H1 (cell line): ENCODE results near the gene SHTN1. TPM values are rescaled to one million over a fixed set of nuclear protein-coding genes. Genes with fewer than 3 reads are reported as not detected.
A peak's percentile ranks its signal among the peaks of the same experiment; 100 is the strongest.

Experiments
- CTCF ChIA-PET: fragments of 300-600 bp; sonication (Branson Sonifier 250); formaldehyde crosslinking; loops from one replicate; lab custom pipeline; 2021; ENCODE audit not compliant: partially characterized antibody; lab: Charles Lee
- POLR2A ChIA-PET: fragments of 300-600 bp; sonication (Branson Sonifier 250); formaldehyde crosslinking; loops from one replicate; lab custom pipeline; 2021; ENCODE audit warnings: inconsistent platforms; ENCODE audit not compliant: partially characterized antibody; lab: Charles Lee
- DNase-seq, 2 experiments: peaks; one replicate each; pipeline versions ENCODE4 v3.0.0 to v3.0.0-alpha.2; 2010 to 2022; ENCODE audit warnings: low spot score in 2 of 2, low read depth in 1 of 2, mixed read lengths in 1 of 2
- FAIRE-seq: peaks from 2 replicates; lab custom pipeline; 2011; peaks lifted over from hg19 to GRCh38; lab: Jason Lieb, UNC
- H2AFZ ChIP-seq: 2 replicates; pipeline ENCODE4 v1.8.1; 2012; ENCODE audit warnings: low read length, inconsistent platforms
- H2AK5ac ChIP-seq: 2 replicates; pipeline ENCODE4 v1.6.1; 2013; ENCODE audit warnings: low read depth, low read length
- H2BK120ac ChIP-seq: replicated peaks from 2 replicates; pipeline ENCODE3; 2013; ENCODE audit warnings: low read depth, low read length, inconsistent platforms
- H2BK12ac ChIP-seq: 2 replicates; pipeline ENCODE4 v1.6.1; 2013; ENCODE audit warnings: low read depth, low read length
- H2BK15ac ChIP-seq: 2 replicates; pipeline ENCODE4 v1.6.1; 2013; ENCODE audit warnings: low read length
- H2BK20ac ChIP-seq: 2 replicates; pipeline ENCODE4 v1.6.1; 2013; ENCODE audit warnings: low read length
- H2BK5ac ChIP-seq: 2 replicates; pipeline ENCODE4 v1.6.1; 2013; ENCODE audit warnings: low read depth, low read length
- H3K14ac ChIP-seq: 2 replicates; pipeline ENCODE4 v1.6.1; 2013; ENCODE audit warnings: inconsistent platforms; ENCODE audit not compliant: insufficient read length
- H3K18ac ChIP-seq: 2 replicates; pipeline ENCODE4 v1.6.1; 2013; ENCODE audit warnings: low read length; ENCODE audit errors: extremely low read depth
- H3K23ac ChIP-seq: 2 replicates; pipeline ENCODE4 v1.6.1; 2013; ENCODE audit warnings: inconsistent platforms; ENCODE audit not compliant: insufficient read length
- H3K23me2 ChIP-seq: 2 replicates; pipeline ENCODE4 v1.6.1; 2013; ENCODE audit warnings: low read depth, low read length
- H3K27ac ChIP-seq: 2 replicates; pipeline ENCODE4 v1.6.1; 2011; ENCODE audit warnings: low read depth, low read length, inconsistent platforms
- H3K27me3 ChIP-seq, 4 experiments: replicated peaks in 1 of 4; 1 replicate in 1 of 4; 2 replicates in 3 of 4; pipeline versions ENCODE4 v1.6.1 to v1.8.1; 2011 to 2013; ENCODE audit warnings: low read length in 3 of 4, mild to moderate bottlenecking in 3 of 4, inconsistent platforms in 2 of 4, mixed read lengths in 2 of 4, moderate library complexity in 1 of 4; ENCODE audit not compliant: control insufficient read depth in 3 of 4, insufficient read depth in 3 of 4; ENCODE audit errors: extremely low read depth in 1 of 4
- H3K36me3 ChIP-seq, 4 experiments: 2 replicates each; pipeline versions ENCODE4 v1.6.1 to v1.8.1; 2011 to 2013; ENCODE audit warnings: mild to moderate bottlenecking in 4 of 4, low read length in 3 of 4, moderate library complexity in 2 of 4, control low read depth in 1 of 4, inconsistent platforms in 1 of 4; ENCODE audit not compliant: insufficient read depth in 4 of 4, control insufficient read depth in 2 of 4
- H3K4ac ChIP-seq: replicated peaks from 2 replicates; pipeline ENCODE3; 2013; ENCODE audit warnings: low read length, low read depth, mixed read lengths, inconsistent platforms; ENCODE audit not compliant: insufficient read length
- H3K4me1 ChIP-seq, 4 experiments: replicated peaks in 1 of 4; 1 replicate in 1 of 4; 2 replicates in 3 of 4; pipeline versions ENCODE4 v1.6.1 to v1.8.1; 2011 to 2013; ENCODE audit warnings: low read length in 3 of 4, inconsistent platforms in 2 of 4, mixed read lengths in 1 of 4; ENCODE audit not compliant: insufficient read depth in 4 of 4, control insufficient read depth in 3 of 4
- H3K4me2 ChIP-seq, 2 experiments: 2 replicates each; pipeline versions ENCODE4 v1.6.1 to v1.8.1; 2011 to 2013; ENCODE audit warnings: low read depth in 2 of 2, low read length in 2 of 2, control low read depth in 1 of 2, inconsistent platforms in 1 of 2, mild to moderate bottlenecking in 1 of 2; ENCODE audit not compliant: insufficient read depth in 1 of 2
- H3K4me3 ChIP-seq, 4 experiments: fragments of 200-600, 300-600 bp in 1 of 4; sonication (generic), shearing (Covaris generic), sonication (Bioruptor Twin) in 1 of 4; 2 replicates each; pipeline versions ENCODE4 v1.5.1 to v1.8.1; 2011 to 2016; ENCODE audit warnings: low read length in 4 of 4, low read depth in 3 of 4, control low read depth in 2 of 4, inconsistent platforms in 2 of 4, mild to moderate bottlenecking in 2 of 4, mixed read lengths in 1 of 4, moderate library complexity in 1 of 4; ENCODE audit not compliant: insufficient read depth in 2 of 4; ENCODE audit errors: extremely low read depth in 1 of 4
- H3K56ac ChIP-seq: replicated peaks from 2 replicates; pipeline ENCODE3; 2013; ENCODE audit warnings: low read depth, mild to moderate bottlenecking, mixed read lengths, low read length, inconsistent platforms; ENCODE audit not compliant: insufficient read length
- H3K79me1 ChIP-seq: 2 replicates; pipeline ENCODE4 v1.6.1; 2013; ENCODE audit warnings: low read depth, low read length, control low read depth
- H3K79me2 ChIP-seq, 2 experiments: 2 replicates each; pipeline versions ENCODE4 v1.6.1 to v1.8.1; 2012 to 2013; ENCODE audit warnings: low read length in 2 of 2, mild to moderate bottlenecking in 2 of 2, inconsistent platforms in 1 of 2; ENCODE audit not compliant: insufficient read depth in 2 of 2, control insufficient read depth in 1 of 2
- H3K9ac ChIP-seq, 4 experiments: replicated peaks in 1 of 4; 1 replicate in 1 of 4; 2 replicates in 3 of 4; pipeline versions ENCODE4 v1.6.1 to v1.8.1; 2011 to 2013; ENCODE audit warnings: low read depth in 3 of 4, low read length in 3 of 4, control low read depth in 2 of 4, mild to moderate bottlenecking in 2 of 4, moderate library complexity in 2 of 4, inconsistent platforms in 1 of 4; ENCODE audit errors: extremely low read depth in 1 of 4
- H3K9me3 ChIP-seq, 2 experiments: 2 replicates each; pipeline versions ENCODE4 v1.6.1 to v1.8.1; 2012 to 2013; ENCODE audit warnings: mild to moderate bottlenecking in 2 of 2, moderate library complexity in 2 of 2, control low read depth in 1 of 2, inconsistent platforms in 1 of 2, low read depth in 1 of 2, low read length in 1 of 2, mixed read lengths in 1 of 2; ENCODE audit not compliant: insufficient read depth in 2 of 2
- H4K20me1 ChIP-seq, 2 experiments: replicated peaks in 1 of 2; 2 replicates each; pipeline versions ENCODE3 to v1.8.1; 2011 to 2013; ENCODE audit warnings: inconsistent platforms in 2 of 2, low read length in 2 of 2, mild to moderate bottlenecking in 1 of 2; ENCODE audit not compliant: insufficient read depth in 2 of 2, control insufficient read depth in 1 of 2
- H4K5ac ChIP-seq: 2 replicates; pipeline ENCODE4 v1.6.1; 2013; ENCODE audit warnings: low read length, low read depth, mixed read lengths, inconsistent platforms; ENCODE audit not compliant: insufficient read length
- H4K8ac ChIP-seq: 2 replicates; pipeline ENCODE4 v1.8.0; 2013; ENCODE audit warnings: mild to moderate bottlenecking, moderate library complexity, low read length, inconsistent platforms; ENCODE audit not compliant: insufficient read depth; ENCODE audit errors: extremely low read depth
- H4K91ac ChIP-seq: replicated peaks from 2 replicates; pipeline ENCODE3; 2013; ENCODE audit warnings: low read length, mixed read lengths, inconsistent platforms; ENCODE audit not compliant: insufficient read length
- EP300 ChIP-seq, 2 experiments: IDR thresholded peaks; 1 replicate in 1 of 2; 2 replicates in 1 of 2; pipeline ENCODE4 v1.6.1; 2011 to 2012; ENCODE audit warnings: low read depth in 2 of 2, low read length in 2 of 2, mild to moderate bottlenecking in 2 of 2, borderline replicate concordance in 1 of 2, inconsistent platforms in 1 of 2, moderate library complexity in 1 of 2
- KDM4A ChIP-seq: IDR thresholded peaks from one replicate; pipeline ENCODE4 v1.7.1; 2012; ENCODE audit warnings: low read depth, mild to moderate bottlenecking, moderate library complexity, low read length, inconsistent platforms; ENCODE audit not compliant: severe bottlenecking
- MAX ChIP-seq: IDR thresholded peaks from 2 replicates; pipeline ENCODE4 v1.6.1; 2012; ENCODE audit warnings: inconsistent platforms
- NRF1 ChIP-seq: IDR thresholded peaks from 2 replicates; pipeline ENCODE4 v1.6.1; 2011; ENCODE audit warnings: mild to moderate bottlenecking, low read depth, low read length, improper control_type of control experiment
- SIN3A ChIP-seq, 2 experiments: IDR thresholded peaks in 1 of 2; conservative IDR thresholded peaks in 1 of 2; 2 replicates each; pipeline ENCODE4 v1.6.1; 2011 to 2012; ENCODE audit warnings: low read length in 2 of 2, improper control_type of control experiment in 1 of 2, low read depth in 1 of 2, mild to moderate bottlenecking in 1 of 2
- SIX5 ChIP-seq: IDR thresholded peaks from 2 replicates; pipeline ENCODE4 v1.6.1; 2011; ENCODE audit warnings: mild to moderate bottlenecking, low read depth, low read length
- USF2 ChIP-seq: IDR thresholded peaks from 2 replicates; pipeline ENCODE4 v1.6.1; 2011; ENCODE audit warnings: low read length, improper control_type of control experiment
- WGBS, 2 experiments: shearing (Covaris generic) in 1 of 2; methylation state at CpG; one replicate each; pipeline versions ENCODE4 v1.1.6 to v1.1.7; 2013 to 2015; ENCODE audit warnings: low lambda C conversion rate in 2 of 2, mixed read lengths in 2 of 2, inconsistent platforms in 1 of 2, low coverage in 1 of 2, missing lambda C conversion rate in 1 of 2; ENCODE audit not compliant: insufficient replicate concordance in 2 of 2, insufficient coverage in 1 of 2, insufficient read length in 1 of 2; ENCODE audit errors: extremely low coverage in 1 of 2, missing lambda C conversion rate in 1 of 2; 5-methylcytosine and 5-hydroxymethylcytosine counted together
- polyA plus RNA-seq, 7 experiments: library from polyadenylated mRNA; depleted of rRNA in 3 of 7; stranded (reverse) in 5 of 7; unstranded in 2 of 7; fragments of >200 nt in 5 of 7; fragments of 200-250 nt in 2 of 7; gene quantifications; 1 replicate in 5 of 7; 2 replicates in 1 of 7; 4 replicates in 1 of 7; pipeline versions ENCODE4 v1.2.1 to v1.2.3, GENCODE V29; 2011 to 2013; ENCODE audit warnings: missing spikeins in 2 of 7, mixed read lengths in 2 of 7
- total RNA-seq: library from RNA; stranded (reverse); fragmentation: NEBNext Ultra II Directional; extraction: Animal tissue kit (Norgen Biotek cat#: 25700); gene quantifications from 2 replicates; pipeline ENCODE4 v1.2.1, GENCODE V29; 2021

The SHTN1 gene
- total and polyA plus RNA-seq, 2 of the 8 experiments (the other 6 are each of a cell fraction or from before 2014, with no cell fraction given), result 3.3 to 12.7 TPM

GRCh38 chr10:116833986-116834985 is 170.7 kb downstream of the SHTN1 start:
- H3K18ac ChIP-seq, result peak overlapping the region; percentile 21; the same call in 1 of the 2 replicates
- H3K23me2 ChIP-seq, result no peaks in the 10 kb centered on the region
- peak overlapping the region; percentile 48 to 51 for H3K4me2 ChIP-seq
- H2BK12ac ChIP-seq, result peak overlapping the region; percentile 0; the same call in 1 of the 2 replicates
- H3K4ac ChIP-seq, result no peak overlapping the region
- H4K5ac ChIP-seq, result no peak overlapping the region
- H2BK20ac ChIP-seq, result no peak overlapping the region
- 56% methylated on average over 17 of the region's 17 CpGs; no CpG with 5 or more reads in 1 of the 2 experiments for WGBS, 2 experiments
- no peak overlapping the region for H4K8ac ChIP-seq
- H3K79me1 ChIP-seq, result no peaks in the 10 kb centered on the region
- H3K9me3 ChIP-seq, result no peaks in the 10 kb centered on the region
- H2BK5ac ChIP-seq, result peak overlapping the region; percentile 1; the same call in 1 of the 2 replicates
- H3K14ac ChIP-seq, result no peak overlapping the region
- H2AFZ ChIP-seq, result no peak overlapping the region
- no peak overlapping the region for H3K27ac ChIP-seq
- ChIA-PET POLR2A (interaction anchor here (0.6 kb wide), 2 partner anchors 325 to 335 kb away, joined by 3 to 6 read pairs; no protein-coding TSS in a partner anchor), CTCF (interaction anchor here (0.6 to 4.0 kb wide), 3 partner anchors 25 to 332 kb away, joined by 3 to 18 read pairs (median 10); no protein-coding TSS in a partner anchor)
- H3K27me3 ChIP-seq, result no peaks in the 10 kb centered on the region
- H2BK120ac ChIP-seq, result no peak overlapping the region
- H3K23ac ChIP-seq, result no peak overlapping the region
- no peak overlapping the region for H3K9ac ChIP-seq
- no peak overlapping the region for H2BK15ac ChIP-seq
- no peaks in the 10 kb centered on the region; a peak in 1 of 8 replicates for H3K36me3 ChIP-seq
- no peak overlapping the region for H3K56ac ChIP-seq
- peaks cover 27 to 47% (median 35%) of the 10 kb centered on the region in 4 experiments for H3K4me1 ChIP-seq
- DNase-seq (no peak), FAIRE-seq (peak; percentile 88)
- no peak overlapping the region for H2AK5ac ChIP-seq
- no peak overlapping the region for H4K91ac ChIP-seq
- H3K79me2 ChIP-seq, result no peaks in the 10 kb centered on the region
- no peaks in the 10 kb centered on the region for H4K20me1 ChIP-seq
- peak overlapping the region in 1 of 4 experiments; percentile 29; a peak in 1 of 8 replicates for H3K4me3 ChIP-seq
- TF ChIP-seq NRF1, result no peak
- TF ChIP-seq USF2, result no peak
- TF ChIP-seq SIN3A (conservative IDR thresholded peaks at IDR 0.05 in 1 of 2, IDR thresholded peaks at IDR 0.05 in 1 of 2; ENCODE audit: low read depth in 1 of 2, low read length in 2 of 2), result peak; percentile 91 to 92; a peak in 3 of 4 replicates
- TF ChIP-seq EP300 (IDR thresholded peaks at IDR 0.05; ENCODE audit: borderline replicate concordance in 1 of 2, low read depth in 2 of 2, low read length in 2 of 2), result peak in 1 of 2 experiments; percentile 26; a peak in 1 of 3 replicates
- no peak for TF ChIP-seq KDM4A
- no peak for TF ChIP-seq SIX5
- 0 out of 2 replicates have a peak, but pooled peaks have one; percentile 38 for TF ChIP-seq MAX
